Measurements from ENCODE around the gene PM20D2. TPM values are rescaled to one million over a fixed set of nuclear protein-coding genes. Genes with fewer than 3 reads are reported as not detected.
"Not testable (repeated sequence)": the region's sequence is repeated elsewhere in the genome, so short reads cannot be mapped to it uniquely, and the experiment has no call there.

Gene PM20D2
- total and polyA plus RNA-seq, 4 donors: 3.1 to 21.5 (median 6.6) TPM

DNA sequence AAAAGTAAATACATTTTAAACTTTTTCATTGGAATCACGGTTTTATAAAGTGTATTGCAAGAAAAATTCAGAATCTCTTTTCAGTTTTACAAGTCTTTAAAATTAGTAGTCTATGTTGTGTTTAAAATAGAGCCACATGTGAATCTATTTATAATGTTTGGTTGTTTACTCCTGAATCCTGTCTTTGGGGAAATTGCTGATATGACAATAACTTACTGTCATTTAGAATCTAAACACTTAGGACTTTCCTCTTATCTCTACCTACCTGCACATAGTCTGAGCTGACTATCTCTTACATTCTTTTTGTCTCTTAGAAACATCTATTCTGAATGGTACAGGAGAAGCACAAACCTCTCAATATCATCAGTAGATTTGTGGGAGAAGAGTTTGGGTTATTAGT, 23.9 kb upstream of the PM20D2 start:
- Histone ChIP-seq H3K27me3 (ENCODE audit: control insufficient read depth in 3 of 3, insufficient read depth in 3 of 3, low read length in 2 of 3) (no peaks in the 10 kb centered on the region), H3K9ac (ENCODE audit: insufficient read depth in 1 of 2, low read length in 2 of 2) (no peak overlapping the region), H3K9me3 (ENCODE audit: control insufficient read depth in 4 of 4, insufficient read depth in 3 of 4, low read length in 3 of 4) (peaks cover 0 to 2% (median 0%) of the 10 kb centered on the region in 4 donors), H3K4me3 (no peak overlapping the region), H3K4me1 (ENCODE audit: control insufficient read depth in 5 of 5, insufficient read depth in 5 of 5, low read length in 5 of 5) (peaks cover 0 to 1% (median 1%) of the 10 kb centered on the region in 5 donors), H3K36me3 (ENCODE audit: control insufficient read depth in 4 of 4, insufficient read depth in 4 of 4, low read length in 4 of 4) (no peaks in the 10 kb centered on the region), H3K27ac (ENCODE audit: low read depth in 1 of 2, low read length in 1 of 2) (no peak overlapping the region)
- ATAC-seq (ENCODE audit: insufficient read depth, low FRiP score) (no peak), DNase-seq (no peak)
- WGBS, 2 donors: 89 to 94% methylated on average over 1 of the region's 1 CpG
- TF ChIP-seq, protein P1, sequence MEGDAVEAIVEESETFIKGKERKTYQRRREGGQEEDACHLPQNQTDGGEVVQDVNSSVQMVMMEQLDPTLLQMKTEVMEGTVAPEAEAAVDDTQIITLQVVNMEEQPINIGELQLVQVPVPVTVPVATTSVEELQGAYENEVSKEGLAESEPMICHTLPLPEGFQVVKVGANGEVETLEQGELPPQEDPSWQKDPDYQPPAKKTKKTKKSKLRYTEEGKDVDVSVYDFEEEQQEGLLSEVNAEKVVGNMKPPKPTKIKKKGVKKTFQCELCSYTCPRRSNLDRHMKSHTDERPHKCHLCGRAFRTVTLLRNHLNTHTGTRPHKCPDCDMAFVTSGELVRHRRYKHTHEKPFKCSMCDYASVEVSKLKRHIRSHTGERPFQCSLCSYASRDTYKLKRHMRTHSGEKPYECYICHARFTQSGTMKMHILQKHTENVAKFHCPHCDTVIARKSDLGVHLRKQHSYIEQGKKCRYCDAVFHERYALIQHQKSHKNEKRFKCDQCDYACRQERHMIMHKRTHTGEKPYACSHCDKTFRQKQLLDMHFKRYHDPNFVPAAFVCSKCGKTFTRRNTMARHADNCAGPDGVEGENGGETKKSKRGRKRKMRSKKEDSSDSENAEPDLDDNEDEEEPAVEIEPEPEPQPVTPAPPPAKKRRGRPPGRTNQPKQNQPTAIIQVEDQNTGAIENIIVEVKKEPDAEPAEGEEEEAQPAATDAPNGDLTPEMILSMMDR (IDR thresholded peaks at IDR 0.05; ENCODE audit: control extremely low read depth, extremely low read depth): no peak

DNA sequence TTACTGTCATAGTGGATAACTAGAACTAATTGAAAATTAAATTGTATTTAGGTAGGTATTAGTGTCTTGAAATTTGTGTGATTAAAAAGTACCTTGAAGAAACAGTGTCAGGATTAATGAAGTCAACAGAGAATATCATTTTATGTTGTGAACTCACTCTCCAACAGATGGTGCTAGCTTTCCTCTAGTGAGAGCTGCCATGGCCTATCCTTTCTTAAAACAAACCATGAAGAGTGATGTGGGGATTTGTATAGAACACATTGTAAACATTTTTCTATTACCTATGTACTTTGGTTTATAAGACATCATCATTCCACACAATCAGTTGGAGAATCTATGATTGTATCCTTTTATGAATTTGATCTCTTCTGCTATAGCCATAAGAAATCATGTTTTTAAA, 23.2 kb upstream of the PM20D2 start:
- Histone ChIP-seq H3K4me3 (no peak overlapping the region), H3K27ac (ENCODE audit: low read depth in 1 of 2, low read length in 1 of 2) (no peak overlapping the region), H3K36me3 (ENCODE audit: control insufficient read depth in 4 of 4, insufficient read depth in 4 of 4, low read length in 4 of 4) (no peaks in the 10 kb centered on the region), H3K4me1 (ENCODE audit: control insufficient read depth in 5 of 5, insufficient read depth in 5 of 5, low read length in 5 of 5) (peaks cover 0 to 1% (median 0%) of the 10 kb centered on the region in 5 donors), H3K27me3 (ENCODE audit: control insufficient read depth in 3 of 3, insufficient read depth in 3 of 3, low read length in 2 of 3) (no peaks in the 10 kb centered on the region), H3K9me3 (ENCODE audit: control insufficient read depth in 4 of 4, insufficient read depth in 3 of 4, low read length in 3 of 4) (peaks cover 0 to 1% (median 0%) of the 10 kb centered on the region in 4 donors), H3K9ac (ENCODE audit: insufficient read depth in 1 of 2, low read length in 2 of 2) (no peak overlapping the region)
- DNase-seq (peak in 2 of 3 donors; percentile 26 to 57), ATAC-seq (ENCODE audit: insufficient read depth, low FRiP score) (no peak)
- TF ChIP-seq, protein P1 (IDR thresholded peaks at IDR 0.05; ENCODE audit: control extremely low read depth, extremely low read depth): peak; percentile 12

DNA sequence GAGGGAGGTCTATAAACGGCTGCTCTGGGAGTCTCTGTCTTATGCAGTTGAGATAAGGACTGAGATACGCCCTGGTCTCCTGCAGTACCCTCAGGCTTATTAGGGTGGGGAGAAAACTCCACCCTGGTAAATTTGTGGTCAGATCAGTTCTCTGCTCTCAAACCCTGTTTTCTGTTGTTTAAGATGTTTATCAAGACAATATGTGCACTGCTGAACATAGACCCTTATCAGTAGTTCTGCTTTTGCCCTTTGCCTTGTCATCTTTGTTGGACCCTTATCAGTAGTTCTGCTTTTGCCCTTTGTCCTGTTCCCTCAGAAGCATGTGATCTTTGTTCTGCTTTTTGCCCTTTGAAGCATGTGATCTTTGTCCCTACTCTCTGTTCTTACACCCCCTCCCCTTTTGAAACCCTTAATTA, 17.6 kb upstream of the PM20D2 start:
- H3K4me3 ChIP-seq; H3K27ac ChIP-seq (ENCODE audit: low read depth in 1 of 2, low read length in 1 of 2); H3K4me1 ChIP-seq (ENCODE audit: control insufficient read depth in 5 of 5, insufficient read depth in 5 of 5, low read length in 5 of 5); H3K9me3 ChIP-seq (ENCODE audit: control insufficient read depth in 4 of 4, insufficient read depth in 3 of 4, low read length in 3 of 4); H3K36me3 ChIP-seq (ENCODE audit: control insufficient read depth in 4 of 4, insufficient read depth in 4 of 4, low read length in 4 of 4); ATAC-seq (ENCODE audit: insufficient read depth, low FRiP score); H3K9ac ChIP-seq (ENCODE audit: insufficient read depth in 1 of 2, low read length in 2 of 2); H3K27me3 ChIP-seq (ENCODE audit: control insufficient read depth in 3 of 3, insufficient read depth in 3 of 3, low read length in 2 of 3); DNase-seq: not testable (repeated sequence)
- WGBS, 2 donors: 62 to 76% methylated on average over 2 of the region's 2 CpGs

DNA sequence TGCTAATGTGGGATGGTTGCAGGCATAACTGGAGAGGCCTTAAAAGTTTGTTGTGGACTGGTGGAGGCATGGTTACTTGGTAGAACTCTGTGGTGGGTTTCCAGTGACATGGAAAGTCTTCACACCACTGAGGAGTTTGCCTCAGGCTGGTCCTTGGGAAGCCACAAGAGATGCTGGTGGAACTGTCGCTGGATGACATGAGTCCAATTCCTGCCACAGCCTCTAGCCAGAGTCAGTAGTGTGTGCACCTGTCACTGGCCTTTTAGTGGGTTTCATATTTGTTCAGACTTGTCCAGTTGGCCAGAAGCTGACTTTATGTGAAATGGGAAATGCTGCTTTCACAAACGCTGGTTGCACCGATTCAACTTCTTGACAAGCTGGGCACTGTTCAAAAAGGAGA, 14.3 kb upstream of the PM20D2 start:
- H3K4me3 ChIP-seq: no peak overlapping the region
- DNase-seq (no peak), ATAC-seq (ENCODE audit: insufficient read depth, low FRiP score) (no peak)
- peaks cover 0 to 2% (median 0%) of the 10 kb centered on the region in 4 donors for H3K9me3 ChIP-seq (ENCODE audit: control insufficient read depth in 4 of 4, insufficient read depth in 3 of 4, low read length in 3 of 4)
- H3K9ac ChIP-seq (ENCODE audit: insufficient read depth in 1 of 2, low read length in 2 of 2): no peak overlapping the region
- H3K4me1 ChIP-seq (ENCODE audit: control insufficient read depth in 5 of 5, insufficient read depth in 5 of 5, low read length in 5 of 5): no peaks in the 10 kb centered on the region
- no peaks in the 10 kb centered on the region for H3K36me3 ChIP-seq (ENCODE audit: control insufficient read depth in 4 of 4, insufficient read depth in 4 of 4, low read length in 4 of 4)
- 92 to 94% methylated on average over 3 of the region's 3 CpGs for WGBS, 2 donors
- TF ChIP-seq, protein P1 (IDR thresholded peaks at IDR 0.05; ENCODE audit: control extremely low read depth, extremely low read depth): no peak
- no peaks in the 10 kb centered on the region for H3K27me3 ChIP-seq (ENCODE audit: control insufficient read depth in 3 of 3, insufficient read depth in 3 of 3, low read length in 2 of 3)
- no peak overlapping the region for H3K27ac ChIP-seq (ENCODE audit: low read depth in 1 of 2, low read length in 1 of 2)

All from lung (tissue), 12 donors.